Erythroblast (primary cell): ENCODE data around the gene SAV1.

Experiments
- GATA1 ChIP-seq: IDR thresholded peaks from 2 replicates; pipeline ENCODE4 v1.6.1; 2011; ENCODE audit warnings: low read depth, mild to moderate bottlenecking, control low read depth, low read length, moderate library complexity
- POLR2A ChIP-seq: IDR thresholded peaks from 2 replicates; pipeline ENCODE4 v1.6.1; 2011; ENCODE audit warnings: mild to moderate bottlenecking, low read length

DNA sequence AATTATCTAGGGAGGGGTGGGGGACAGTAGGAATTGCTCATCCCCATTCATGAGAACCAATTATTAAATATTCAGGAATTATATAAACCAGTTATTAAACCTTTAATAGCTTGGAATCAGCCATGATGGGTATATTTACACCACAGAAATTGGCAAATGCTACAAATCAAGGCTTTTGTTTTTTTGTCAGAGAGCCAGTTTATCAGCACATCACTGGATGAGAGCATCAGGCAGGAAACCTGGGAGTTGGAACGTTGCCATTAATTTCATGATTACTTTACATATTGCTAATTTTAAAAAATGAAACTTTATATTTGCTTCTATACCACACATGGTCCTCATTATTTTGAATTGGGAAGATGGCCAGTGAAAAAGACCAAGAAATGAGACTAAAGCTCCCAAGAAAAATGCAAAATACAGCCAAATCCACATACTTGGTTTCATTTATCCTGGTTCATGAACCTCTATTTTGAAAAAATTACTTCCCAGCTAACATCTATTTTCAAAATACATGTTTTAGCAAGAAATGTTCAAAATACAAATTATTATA lies 59.7 kb downstream of the SAV1 start:
- TF ChIP-seq POLR2A (no peak), GATA1 (no peak)
